IPS-15b (cell line): Measurements from ENCODE around the gene MICA.
"Not testable (repeated sequence)": the region's sequence is repeated elsewhere in the genome, so short reads cannot be mapped to it uniquely, and the experiment has no call there.

ENCODE experiments used
- H3K27me3 ChIP-seq: one replicate; pipeline ENCODE4 v1.6.1; 2013; ENCODE audit warnings: low read length; ENCODE audit not compliant: control insufficient read depth, insufficient read depth
- H3K36me3 ChIP-seq: one replicate; pipeline ENCODE4 v1.6.1; 2013; ENCODE audit warnings: low read length; ENCODE audit not compliant: control insufficient read depth, insufficient read depth
- H3K4me1 ChIP-seq: one replicate; pipeline ENCODE4 v1.6.1; 2013; ENCODE audit warnings: mild to moderate bottlenecking, low read length; ENCODE audit not compliant: control insufficient read depth, insufficient read depth
- H3K4me3 ChIP-seq: one replicate; pipeline ENCODE4 v1.5.1; 2013; ENCODE audit warnings: low read depth, low read length
- H3K9ac ChIP-seq: one replicate; pipeline ENCODE4 v1.6.1; 2013; ENCODE audit warnings: low read depth, mild to moderate bottlenecking, low read length
- H3K9me3 ChIP-seq: one replicate; pipeline ENCODE4 v1.6.1; 2013; ENCODE audit warnings: mild to moderate bottlenecking, low read length; ENCODE audit not compliant: control insufficient read depth, insufficient read depth

MICA gene

GRCh38 chr6:31400467-31401289, 2.7 kb upstream of the MICA start:
- Histone ChIP-seq H3K36me3 (no peaks in the 10 kb centered on the region), H3K9me3 (no peaks in the 10 kb centered on the region), H3K4me1 (peaks cover 9% of the 10 kb centered on the region), H3K9ac (peak overlapping the region; percentile 16), H3K4me3 (peak overlapping the region; percentile 81), H3K27me3 (peaks cover 44% of the 10 kb centered on the region)

GRCh38 chr6:31401403-31401802, 2.0 kb upstream of the MICA start:
- no peaks in the 10 kb centered on the region for H3K9me3 ChIP-seq
- peak overlapping the region; percentile 81 for H3K4me3 ChIP-seq
- no peaks in the 10 kb centered on the region for H3K36me3 ChIP-seq
- H3K27me3 ChIP-seq: peaks cover 41% of the 10 kb centered on the region
- no peak overlapping the region for H3K9ac ChIP-seq
- peaks cover 12% of the 10 kb centered on the region for H3K4me1 ChIP-seq

GRCh38 chr6:31402324-31403282, 792 bp upstream of the MICA start:
- no peaks in the 10 kb centered on the region for H3K9me3 ChIP-seq
- H3K4me1 ChIP-seq: peaks cover 11% of the 10 kb centered on the region
- peaks cover 36% of the 10 kb centered on the region for H3K27me3 ChIP-seq
- no peak overlapping the region for H3K9ac ChIP-seq
- H3K36me3 ChIP-seq: no peaks in the 10 kb centered on the region
- peak overlapping the region; percentile 56 for H3K4me3 ChIP-seq

- H3K9me3 ChIP-seq, H3K36me3 ChIP-seq, H3K9ac ChIP-seq, H3K4me1 ChIP-seq: not testable (repeated sequence)
- Histone ChIP-seq H3K4me3 (peak overlapping the region; percentile 92), H3K27me3 (peaks cover 30% of the 10 kb centered on the region)
Measured at GRCh38 chr6:31404061-31404364, 618 bp downstream of the MICA start.

GRCh38 chr6:31405996-31406395, 2.6 kb downstream of the MICA start:
- Histone ChIP-seq H3K36me3 (no peaks in the 10 kb centered on the region), H3K4me1 (peaks cover 7% of the 10 kb centered on the region), H3K9me3 (no peaks in the 10 kb centered on the region), H3K27me3 (peaks cover 28% of the 10 kb centered on the region), H3K4me3 (no peak overlapping the region), H3K9ac (no peak overlapping the region)

- peaks cover 4% of the 10 kb centered on the region for H3K4me1 ChIP-seq
- H3K9me3 ChIP-seq: no peaks in the 10 kb centered on the region
- no peak overlapping the region for H3K4me3 ChIP-seq
- H3K36me3 ChIP-seq: peaks cover 6% of the 10 kb centered on the region
- H3K9ac ChIP-seq: no peak overlapping the region
- H3K27me3 ChIP-seq: peaks cover 11% of the 10 kb centered on the region
Measured at GRCh38 chr6:31407699-31408098, 4.3 kb downstream of the MICA start.

GRCh38 chr6:31412506-31412905, 9.1 kb downstream of the MICA start:
- Histone ChIP-seq H3K9ac (no peak overlapping the region), H3K36me3 (peaks cover 10% of the 10 kb centered on the region), H3K9me3 (no peaks in the 10 kb centered on the region), H3K4me3 (no peak overlapping the region), H3K27me3 (no peaks in the 10 kb centered on the region), H3K4me1 (no peaks in the 10 kb centered on the region)

- H3K27me3 ChIP-seq, H3K9me3 ChIP-seq, H3K9ac ChIP-seq, H3K4me1 ChIP-seq, H3K4me3 ChIP-seq, H3K36me3 ChIP-seq: not testable (repeated sequence)
Measured at GRCh38 chr6:31414148-31414770, 10.9 kb downstream of the MICA start.

- Histone ChIP-seq H3K4me1 (no peaks in the 10 kb centered on the region), H3K4me3 (no peak overlapping the region), H3K9me3 (no peaks in the 10 kb centered on the region), H3K27me3 (no peaks in the 10 kb centered on the region), H3K9ac (no peak overlapping the region), H3K36me3 (peaks cover 10% of the 10 kb centered on the region)
Measured at GRCh38 chr6:31414771-31415265, 11.4 kb downstream of the MICA start.

- Histone ChIP-seq H3K4me1 (no peaks in the 10 kb centered on the region), H3K36me3 (peaks cover 9% of the 10 kb centered on the region), H3K4me3 (no peak overlapping the region), H3K9ac (no peak overlapping the region), H3K9me3 (no peaks in the 10 kb centered on the region), H3K27me3 (no peaks in the 10 kb centered on the region)
Measured at GRCh38 chr6:31416394-31417014, 13.1 kb downstream of the MICA start.

- Histone ChIP-seq H3K27me3 (no peaks in the 10 kb centered on the region), H3K9me3 (no peaks in the 10 kb centered on the region), H3K9ac (no peak overlapping the region), H3K4me3 (no peak overlapping the region), H3K4me1 (peaks cover 2% of the 10 kb centered on the region), H3K36me3 (no peaks in the 10 kb centered on the region)
Measured at GRCh38 chr6:31418251-31418650, 14.9 kb downstream of the MICA start.
